DOHH2 (cell line): Measurements from ENCODE around the gene ANAPC2.
A peak's percentile ranks its signal among the peaks of the same experiment; 100 is the strongest.

ENCODE experiments used
- H3F3A ChIP-seq: fragments of 200-600 bp; sonication (generic), shearing (Covaris generic); 2 replicates; pipeline ENCODE4 v1.6.0; 2016; ENCODE audit warnings: antibody characterized with exemption, mild to moderate bottlenecking; ENCODE audit not compliant: control insufficient read depth, insufficient read depth
- H3K27ac ChIP-seq: fragments of 200-600 bp; sonication (generic); 2 replicates; pipeline ENCODE4 v1.5.1; 2014; ENCODE audit warnings: low read depth, mild to moderate bottlenecking, low read length, moderate library complexity
- H3K27me3 ChIP-seq: fragments of 200-600 bp; sonication (generic); 2 replicates; pipeline ENCODE4 v1.6.1; 2014; ENCODE audit warnings: mild to moderate bottlenecking, low read length, mixed read lengths; ENCODE audit not compliant: control insufficient read depth
- H3K36me3 ChIP-seq: fragments of 200-600 bp; sonication (generic); 2 replicates; pipeline ENCODE4 v1.6.1; 2014; ENCODE audit warnings: mild to moderate bottlenecking, low read length, moderate library complexity, mixed read lengths; ENCODE audit not compliant: control insufficient read depth
- H3K4me1 ChIP-seq: fragments of 200-600 bp; sonication (generic); 2 replicates; pipeline ENCODE4 v1.6.1; 2014; ENCODE audit warnings: mild to moderate bottlenecking, low read length, mixed read lengths; ENCODE audit not compliant: control insufficient read depth
- H3K4me2 ChIP-seq: fragments of 200-600 bp; sonication (generic); 2 replicates; pipeline ENCODE4 v1.6.0; 2014; ENCODE audit warnings: mild to moderate bottlenecking, low read length, moderate library complexity
- H3K4me3 ChIP-seq: fragments of 200-600 bp; sonication (generic); 2 replicates; pipeline ENCODE4 v1.5.1; 2014; ENCODE audit warnings: mild to moderate bottlenecking, low read length, mixed read lengths
- H3K79me2 ChIP-seq: fragments of 200-600 bp; sonication (generic); 2 replicates; pipeline ENCODE4 v1.6.1; 2014; ENCODE audit warnings: mild to moderate bottlenecking, low read length, mixed read lengths; ENCODE audit not compliant: control insufficient read depth
- H3K9me2 ChIP-seq: fragments of 200-600 bp; sonication (generic); replicated peaks from 2 replicates; pipeline ENCODE4 v1.6.1; 2014; ENCODE audit warnings: mild to moderate bottlenecking, low read length, mixed read lengths; ENCODE audit not compliant: control insufficient read depth
- H3K9me3 ChIP-seq: fragments of 200-600 bp; sonication (generic); 2 replicates; pipeline ENCODE4 v1.6.1; 2014; ENCODE audit warnings: antibody characterized with exemption, low read length, mixed read lengths; ENCODE audit not compliant: control insufficient read depth, insufficient read depth
- H4K20me1 ChIP-seq: fragments of 200-600 bp; sonication (generic); 2 replicates; pipeline ENCODE4 v1.6.0; 2014; ENCODE audit warnings: low read depth, mild to moderate bottlenecking, antibody characterized with exemption, low read length, moderate library complexity; ENCODE audit not compliant: control insufficient read depth, insufficient read depth
- CTCF ChIP-seq: fragments of 200-600 bp; sonication (generic); IDR thresholded peaks from one replicate; pipeline ENCODE4 v1.5.1; 2014; ENCODE audit warnings: antibody characterized with exemption, mild to moderate bottlenecking, low read depth, low read length; ENCODE audit not compliant: poor library complexity, severe bottlenecking
- EZH2phosphoT487 ChIP-seq: fragments of 200-600 bp; sonication (generic); IDR thresholded peaks from 2 replicates; pipeline ENCODE4 v1.6.1; 2017; ENCODE audit warnings: borderline replicate concordance, mild to moderate bottlenecking, antibody characterized with exemption, low read length, moderate library complexity, mixed read lengths

The ANAPC2 gene

GRCh38 chr9:137149363-137149762, 39.0 kb downstream of the ANAPC2 start:
- peak overlapping the region; percentile 92 for H3K4me2 ChIP-seq
- 0 out of 2 replicates have a peak, but pooled peaks cover 5% of the 10 kb centered on the region for H3K9me3 ChIP-seq
- no peaks in the 10 kb centered on the region for H3K9me2 ChIP-seq
- H3K27me3 ChIP-seq, result no peaks in the 10 kb centered on the region
- H3K4me3 ChIP-seq, result peak overlapping the region; percentile 77
- H3F3A ChIP-seq, result peaks cover 2% of the 10 kb centered on the region; the same call in 1 of the 2 replicates
- no peaks in the 10 kb centered on the region for H3K36me3 ChIP-seq
- TF ChIP-seq CTCF, result no peak
- no peak for TF ChIP-seq EZH2phosphoT487
- no peaks in the 10 kb centered on the region for H3K79me2 ChIP-seq
- H3K27ac ChIP-seq, result peak overlapping the region; percentile 64; the same call in 1 of the 2 replicates
- peaks cover 19% of the 10 kb centered on the region for H3K4me1 ChIP-seq
- no peaks in the 10 kb centered on the region for H4K20me1 ChIP-seq

- Histone ChIP-seq H3K27ac (no peak overlapping the region), H3K9me3 (0 out of 2 replicates have a peak, but pooled peaks cover 5% of the 10 kb centered on the region), H3K4me2 (no peak overlapping the region), H3F3A (peaks cover 2% of the 10 kb centered on the region; the same call in 1 of the 2 replicates), H3K27me3 (peaks cover 4% of the 10 kb centered on the region; the same call in 1 of the 2 replicates), H3K4me1 (peaks cover 19% of the 10 kb centered on the region), H3K79me2 (no peaks in the 10 kb centered on the region), H3K9me2 (no peaks in the 10 kb centered on the region), H3K4me3 (no peak overlapping the region), H4K20me1 (no peaks in the 10 kb centered on the region), H3K36me3 (no peaks in the 10 kb centered on the region)
- no peak for TF ChIP-seq EZH2phosphoT487
- no peak for TF ChIP-seq CTCF
These were observed 39.7 kb downstream of the ANAPC2 start for GRCh38 chr9:137148661-137149060.

- TF ChIP-seq CTCF (no peak), EZH2phosphoT487 (no peak)
- H3F3A ChIP-seq, result peaks cover 2% of the 10 kb centered on the region; the same call in 1 of the 2 replicates
These were observed 40.1 kb downstream of the ANAPC2 start for GRCh38 chr9:137148242-137148641.

More at GRCh38 chr9:137148242-137148641, 40.1 kb downstream of the ANAPC2 start:
- Histone ChIP-seq H3K4me3 (no peak overlapping the region), H3K4me1 (peaks cover 19% of the 10 kb centered on the region), H3K79me2 (no peaks in the 10 kb centered on the region), H4K20me1 (no peaks in the 10 kb centered on the region), H3K27me3 (peaks cover 6% of the 10 kb centered on the region; the same call in 1 of the 2 replicates), H3K36me3 (no peaks in the 10 kb centered on the region), H3K27ac (no peak overlapping the region), H3K4me2 (no peak overlapping the region), H3K9me3 (0 out of 2 replicates have a peak, but pooled peaks cover 5% of the 10 kb centered on the region), H3K9me2 (no peaks in the 10 kb centered on the region)
